ENCODE data around the gene CYSLTR2.
A peak's percentile ranks its signal among the peaks of the same experiment; 100 is the strongest.
"Not testable (repeated sequence)": the region's sequence is repeated elsewhere in the genome, so short reads cannot be mapped to it uniquely, and the experiment has no call there.

Gene CYSLTR2

DNA sequence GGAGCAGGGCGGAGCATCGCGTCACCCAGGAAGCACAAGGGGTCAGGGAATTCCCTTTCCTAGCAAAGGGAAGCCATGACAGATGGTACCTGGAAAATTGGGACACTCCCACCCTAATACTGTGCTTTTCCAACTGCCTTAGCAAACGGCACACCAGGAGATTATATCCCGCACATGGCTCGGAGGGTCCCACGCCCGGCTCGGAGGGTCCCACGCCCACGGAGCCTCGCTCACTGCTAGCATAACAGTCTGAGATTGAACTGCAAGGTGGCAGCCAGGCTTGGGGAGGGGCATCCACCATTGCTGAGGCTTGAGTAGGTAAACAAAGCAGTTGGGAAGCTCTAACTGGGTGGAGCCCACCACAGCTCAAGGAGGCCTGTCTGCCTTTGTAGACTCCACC is 42.9 kb downstream of the CYSLTR2 start:
- DNase-seq: not testable (repeated sequence)

DNA sequence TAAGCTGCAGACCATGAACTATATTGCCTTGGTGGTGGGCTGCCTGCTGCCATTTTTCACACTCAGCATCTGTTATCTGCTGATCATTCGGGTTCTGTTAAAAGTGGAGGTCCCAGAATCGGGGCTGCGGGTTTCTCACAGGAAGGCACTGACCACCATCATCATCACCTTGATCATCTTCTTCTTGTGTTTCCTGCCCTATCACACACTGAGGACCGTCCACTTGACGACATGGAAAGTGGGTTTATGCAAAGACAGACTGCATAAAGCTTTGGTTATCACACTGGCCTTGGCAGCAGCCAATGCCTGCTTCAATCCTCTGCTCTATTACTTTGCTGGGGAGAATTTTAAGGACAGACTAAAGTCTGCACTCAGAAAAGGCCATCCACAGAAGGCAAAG is 53.7 kb downstream of the CYSLTR2 start:
- DNase-seq: no peak

DNA sequence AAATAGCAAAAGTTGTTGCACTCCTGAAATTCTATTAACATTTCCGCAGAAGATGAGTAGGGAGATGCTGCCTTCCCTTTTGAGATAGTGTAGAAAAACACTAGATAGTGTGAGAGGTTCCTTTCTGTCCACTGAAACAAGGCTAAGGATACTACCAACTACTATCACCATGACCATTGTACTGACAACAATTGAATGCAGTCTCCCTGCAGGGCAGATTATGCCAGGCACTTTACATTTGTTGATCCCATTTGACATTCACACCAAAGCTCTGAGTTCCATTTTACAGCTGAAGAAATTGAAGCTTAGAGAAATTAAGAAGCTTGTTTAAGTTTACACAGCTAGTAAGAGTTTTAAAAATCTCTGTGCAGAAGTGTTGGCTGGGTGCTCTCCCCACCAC is 55.0 kb downstream of the CYSLTR2 start:
- no peak for DNase-seq

DNA sequence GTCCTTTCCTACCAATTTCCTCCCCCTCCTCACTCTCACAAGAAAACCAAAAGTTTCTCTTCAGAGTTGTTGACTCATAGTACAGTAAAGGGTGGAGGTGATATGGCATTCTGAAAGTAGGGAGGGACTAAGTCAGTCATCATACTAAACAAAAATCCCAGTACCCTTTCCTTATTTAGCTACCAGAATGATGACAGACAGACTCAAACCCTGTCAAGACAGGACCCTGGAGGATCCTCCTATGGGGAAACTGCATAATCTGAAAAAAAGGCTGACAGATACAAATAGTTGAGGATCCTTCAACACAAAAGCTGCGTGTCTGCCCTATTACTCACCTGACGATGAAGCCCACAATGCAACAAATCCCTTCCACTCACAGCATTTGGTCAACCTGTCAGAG is 55.5 kb downstream of the CYSLTR2 start:
- DNase-seq: no peak

DNA sequence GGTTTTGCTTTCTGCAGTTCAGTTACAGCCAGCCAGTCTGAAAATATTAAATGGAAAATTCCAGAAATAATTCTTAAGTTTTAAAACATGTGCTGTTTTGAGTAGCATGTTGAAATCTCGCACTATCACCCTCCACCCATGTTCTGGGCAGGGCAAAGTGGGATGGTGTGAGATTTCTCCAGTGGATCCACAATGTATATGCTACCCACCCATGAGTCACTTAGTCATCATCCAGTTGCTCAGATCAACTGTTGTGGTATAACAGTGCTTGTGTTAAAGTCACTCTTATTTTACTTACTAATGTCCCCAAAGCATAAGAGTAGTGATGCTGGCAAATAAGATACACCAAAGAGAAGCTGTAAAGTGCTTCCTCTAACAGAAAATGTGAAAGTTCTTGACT is 56.4 kb downstream of the CYSLTR2 start:
- no peak for DNase-seq

DNA sequence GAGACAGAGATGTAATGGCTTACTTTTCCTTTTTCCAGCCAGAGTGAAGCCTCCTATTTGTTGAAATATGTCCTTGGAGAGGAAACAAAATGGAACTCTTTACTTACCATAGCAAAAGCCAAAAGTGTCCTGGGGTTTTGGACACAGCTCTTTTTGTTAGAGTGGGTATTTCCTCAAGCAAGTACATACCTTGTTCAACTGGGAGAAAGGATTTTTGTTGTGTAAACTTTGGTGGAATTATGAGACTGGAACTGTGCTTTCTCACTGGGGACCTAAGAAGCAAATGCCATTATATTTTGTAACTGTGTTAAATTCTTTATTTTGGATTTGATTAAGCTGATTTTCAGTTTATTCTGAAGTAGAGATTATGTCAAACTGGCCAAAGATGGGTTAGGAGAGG is 58.4 kb downstream of the CYSLTR2 start:
- no peak for DNase-seq

DNA sequence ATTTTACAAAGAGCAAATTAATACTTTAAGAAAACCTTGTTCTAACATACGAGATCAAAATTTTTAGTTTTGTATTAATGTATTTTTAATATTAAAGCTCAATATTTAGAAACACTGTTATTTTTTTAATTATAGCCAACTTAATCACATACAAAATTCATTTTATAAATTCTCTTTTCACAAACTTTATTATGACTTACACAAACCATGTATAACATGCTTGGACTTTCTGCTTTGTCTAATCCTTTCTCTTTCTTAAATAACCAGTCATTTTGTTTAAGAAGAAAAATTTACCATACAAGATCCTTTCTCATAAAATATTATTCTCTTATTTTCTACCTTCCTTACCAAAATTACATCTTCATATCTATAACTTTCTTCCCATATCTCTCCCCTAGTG is 62.2 kb downstream of the CYSLTR2 start:
- DNase-seq: no peak

DNA sequence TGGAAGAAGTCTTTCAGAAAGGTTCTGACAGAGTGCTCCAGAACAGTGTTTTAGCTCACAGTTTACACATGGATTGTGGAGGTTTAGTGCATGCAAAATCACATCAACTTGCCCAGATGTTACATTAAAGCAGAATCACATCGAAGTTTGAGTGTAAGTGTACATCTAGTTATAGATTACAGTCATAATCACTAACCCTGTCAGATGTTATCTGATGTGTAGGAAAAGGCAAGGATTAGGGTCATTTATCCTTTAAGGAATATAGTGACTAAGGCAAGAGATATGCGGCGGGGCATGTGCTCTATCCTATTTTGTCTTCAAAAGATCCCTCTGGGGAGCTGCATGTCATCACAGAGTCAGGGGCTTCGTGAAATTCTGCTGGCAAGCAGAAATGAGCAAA is 66.9 kb downstream of the CYSLTR2 start:
- no peak for DNase-seq

DNA sequence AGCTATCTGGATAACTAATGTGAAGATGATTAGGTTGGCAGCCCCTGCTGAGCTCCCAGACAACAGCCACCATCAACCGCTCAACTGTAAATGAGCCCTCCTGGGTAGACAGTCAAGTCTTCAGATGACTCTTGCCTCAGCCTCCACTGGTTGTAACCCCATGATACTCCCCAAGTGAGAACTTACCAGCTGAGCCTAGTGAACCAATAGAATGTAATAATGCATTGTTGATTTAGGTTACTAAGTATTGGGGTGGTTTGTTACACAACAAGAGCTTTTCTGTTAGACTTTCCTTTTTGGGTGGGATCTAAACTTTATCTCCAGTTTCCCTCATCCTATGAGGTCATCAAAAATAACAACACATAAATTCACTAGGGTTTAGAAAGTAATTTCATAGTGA is 69.4 kb downstream of the CYSLTR2 start:
- no peak for DNase-seq

DNA sequence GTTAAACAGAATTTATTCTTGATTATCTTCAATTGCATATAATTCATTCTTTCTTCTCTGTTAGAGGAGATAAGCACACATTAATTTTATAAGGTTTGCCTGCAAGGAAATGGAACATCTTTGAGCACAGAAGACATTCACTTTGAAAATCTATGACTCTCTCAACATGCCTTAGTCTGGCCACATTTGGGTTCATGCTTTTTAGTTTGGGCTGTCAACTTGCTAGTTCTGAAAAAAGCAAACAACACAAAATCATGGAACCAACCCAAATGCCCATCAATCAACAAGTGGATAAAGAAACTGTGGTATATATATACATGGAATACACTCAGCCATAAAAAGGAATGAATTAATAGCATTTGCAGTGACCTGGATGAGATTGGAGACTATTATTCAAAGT is 71.5 kb downstream of the CYSLTR2 start:
- no peak for DNase-seq

DNA sequence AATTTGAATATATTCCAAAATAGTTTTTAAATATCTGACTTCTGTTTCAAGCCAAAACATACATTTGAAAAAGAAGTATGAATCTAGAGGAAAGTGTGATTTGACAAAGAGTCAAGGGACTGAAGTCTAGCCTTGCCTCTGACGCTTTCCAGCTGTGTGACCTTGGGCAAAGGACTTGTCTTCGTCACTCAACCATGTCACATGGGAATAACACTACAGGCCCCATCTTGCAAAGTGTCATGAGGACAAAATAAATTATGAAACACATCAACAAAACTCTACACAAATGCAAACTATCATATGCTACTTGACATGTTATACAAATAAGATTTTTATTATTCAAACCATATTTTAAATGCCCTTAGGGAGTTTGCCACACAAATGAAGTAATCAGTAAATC is 73.0 kb downstream of the CYSLTR2 start:
- DNase-seq: no peak

DNA sequence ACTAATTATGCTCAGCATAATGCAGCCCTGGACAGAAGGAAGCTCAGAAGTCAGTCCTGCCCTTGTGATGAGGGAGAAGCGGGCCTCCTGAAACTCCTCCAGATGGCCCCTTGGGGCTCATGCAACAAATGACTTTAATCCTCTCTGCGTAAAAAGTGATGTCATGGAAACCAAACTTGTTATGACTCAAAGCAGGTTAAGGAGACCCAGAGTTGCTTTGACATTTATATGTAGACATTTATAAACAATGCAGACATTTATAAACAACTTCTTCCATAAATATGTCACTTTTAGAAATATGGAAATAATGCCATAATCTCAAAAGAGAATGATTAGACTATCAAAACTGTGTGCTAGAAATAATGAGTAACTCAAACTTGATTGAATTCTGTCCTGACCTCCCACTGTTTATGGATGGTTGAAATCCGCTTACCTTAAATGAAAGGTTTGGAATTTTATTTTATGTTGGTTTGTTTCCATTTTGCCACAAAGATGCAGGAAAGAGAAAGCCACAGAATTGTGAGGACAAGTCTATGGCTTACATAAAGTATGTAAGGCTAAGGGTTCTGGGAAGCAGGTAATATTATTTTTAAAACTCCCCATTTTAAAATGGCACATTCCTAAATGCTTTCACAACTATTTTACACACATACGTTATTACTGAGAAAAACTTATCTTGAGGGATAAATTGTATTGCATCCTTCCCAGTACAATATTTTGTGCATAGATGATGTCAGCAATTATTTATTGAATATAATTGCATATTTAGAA is 73.7 kb downstream of the CYSLTR2 start:
- DNase-seq: no peak

DNA sequence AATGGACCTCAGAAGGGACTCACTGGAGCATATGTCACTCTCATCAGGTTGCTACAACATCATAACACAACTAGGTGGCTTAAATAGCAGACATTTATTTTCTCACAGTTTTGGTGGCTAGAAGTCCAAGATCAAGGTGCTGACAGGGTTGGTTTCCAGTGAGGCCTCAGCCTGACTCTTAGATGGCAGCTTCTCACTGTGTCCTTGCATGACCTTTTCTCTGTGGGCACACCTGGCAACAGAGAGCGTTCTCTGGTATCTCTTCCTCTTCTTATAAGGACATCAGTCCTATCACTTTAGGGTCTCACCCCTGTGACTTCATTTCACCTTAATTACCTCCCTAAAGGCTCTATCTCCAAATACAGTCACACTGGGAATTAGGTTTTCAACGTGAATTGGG is 74.5 kb downstream of the CYSLTR2 start:
- no peak for DNase-seq

DNA sequence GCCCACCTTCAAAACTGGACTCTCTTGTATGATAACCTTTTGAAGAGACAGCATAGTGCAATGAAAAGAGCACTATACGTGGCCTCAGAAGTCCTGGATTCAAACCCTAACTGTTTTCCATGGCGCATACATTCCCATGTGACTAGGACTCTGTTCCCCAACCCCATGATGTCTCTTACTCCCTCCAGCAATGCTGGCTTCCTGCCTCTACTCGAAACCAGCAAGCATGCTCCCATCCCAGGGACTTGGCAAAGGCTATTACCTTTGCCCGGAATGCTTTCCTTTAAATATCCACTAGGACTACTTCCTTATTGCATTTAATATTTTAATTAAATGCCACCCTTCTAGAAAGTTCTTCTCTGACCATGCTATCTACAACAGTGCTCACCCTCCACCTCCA is 75.1 kb downstream of the CYSLTR2 start:
- DNase-seq: no peak

DNA sequence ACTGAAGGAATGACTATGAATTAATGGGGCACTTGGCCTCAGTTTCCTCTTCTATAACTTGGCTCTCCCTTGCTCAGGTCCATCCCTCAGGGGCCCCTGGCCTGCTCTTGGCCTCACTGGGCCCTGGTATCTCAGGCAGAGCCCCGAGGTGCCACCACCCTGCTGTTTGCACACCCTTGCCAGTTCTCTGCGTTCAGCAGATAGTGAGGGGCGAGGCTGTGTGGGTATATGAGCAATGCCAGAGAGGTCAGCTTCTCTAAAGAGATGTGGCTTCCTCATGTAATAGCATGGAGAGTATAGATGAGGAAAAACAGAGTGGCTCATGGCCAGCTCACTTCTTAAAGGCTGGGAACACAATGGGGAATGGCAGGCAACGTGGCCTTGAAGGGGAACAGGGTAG is 76.1 kb downstream of the CYSLTR2 start:
- no peak for DNase-seq

DNA sequence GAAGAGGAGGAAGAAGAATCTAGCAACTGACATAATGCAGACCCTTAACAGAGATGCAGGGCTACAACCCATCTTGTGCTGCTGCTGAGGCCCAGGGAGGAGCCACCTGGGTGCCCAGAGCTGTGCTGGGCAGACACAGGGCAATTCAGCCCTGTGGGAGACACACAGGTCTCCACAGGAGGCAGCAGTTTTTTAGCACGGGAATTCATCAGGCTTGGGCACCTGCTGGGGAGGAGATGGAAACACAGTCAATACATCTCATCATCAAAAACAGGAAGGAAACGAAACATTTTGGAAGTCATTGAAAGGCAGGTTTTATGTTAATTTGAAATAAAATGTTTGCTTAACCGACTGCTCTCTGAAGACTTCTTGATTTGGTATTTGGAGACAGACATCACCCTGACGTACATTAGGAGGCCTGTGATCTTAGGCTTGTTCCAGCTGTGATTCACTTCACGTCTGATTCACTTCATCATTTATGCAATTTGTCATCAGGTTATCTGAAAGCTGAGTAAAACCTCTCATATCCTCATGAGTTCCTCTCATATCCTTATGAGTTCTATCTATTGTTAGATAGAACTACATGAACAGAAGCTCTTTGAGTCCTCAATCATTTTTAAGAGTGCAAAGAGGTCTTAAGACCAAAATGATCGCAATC is 77.4 kb downstream of the CYSLTR2 start:
- peak in 1 of 2 donors; percentile 27 for DNase-seq

DNA sequence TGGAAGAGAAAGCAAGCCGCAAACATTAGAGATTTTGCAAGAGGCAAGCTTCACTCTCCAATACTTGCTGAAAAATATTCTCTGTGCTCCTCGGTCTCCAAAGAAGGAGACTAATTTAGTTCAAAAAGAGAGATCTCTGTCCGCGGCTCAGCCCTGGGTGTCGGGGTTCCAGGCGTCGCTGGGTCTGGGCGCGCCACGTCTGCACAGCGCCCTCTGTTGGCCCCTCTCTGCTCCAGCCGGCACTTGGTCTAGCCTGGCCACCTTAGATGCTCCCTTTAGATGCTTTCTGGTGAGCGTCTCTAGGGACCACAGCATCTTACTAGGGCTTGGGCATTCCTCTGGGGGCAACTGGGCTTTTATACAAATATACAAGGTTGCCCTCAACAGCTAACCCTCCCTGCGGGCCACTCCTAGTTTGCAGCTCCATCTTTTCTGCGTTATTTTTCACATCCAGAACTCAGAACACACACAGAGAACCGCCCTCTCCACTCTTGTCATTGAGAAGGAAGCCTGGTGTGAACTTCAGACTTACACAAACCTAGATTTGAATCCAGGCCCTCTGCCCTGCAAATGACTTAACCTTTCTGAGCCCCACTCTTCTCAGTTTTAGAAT is 78.3 kb downstream of the CYSLTR2 start:
- DNase-seq: peak in 1 of 2 donors; percentile 71

DNA sequence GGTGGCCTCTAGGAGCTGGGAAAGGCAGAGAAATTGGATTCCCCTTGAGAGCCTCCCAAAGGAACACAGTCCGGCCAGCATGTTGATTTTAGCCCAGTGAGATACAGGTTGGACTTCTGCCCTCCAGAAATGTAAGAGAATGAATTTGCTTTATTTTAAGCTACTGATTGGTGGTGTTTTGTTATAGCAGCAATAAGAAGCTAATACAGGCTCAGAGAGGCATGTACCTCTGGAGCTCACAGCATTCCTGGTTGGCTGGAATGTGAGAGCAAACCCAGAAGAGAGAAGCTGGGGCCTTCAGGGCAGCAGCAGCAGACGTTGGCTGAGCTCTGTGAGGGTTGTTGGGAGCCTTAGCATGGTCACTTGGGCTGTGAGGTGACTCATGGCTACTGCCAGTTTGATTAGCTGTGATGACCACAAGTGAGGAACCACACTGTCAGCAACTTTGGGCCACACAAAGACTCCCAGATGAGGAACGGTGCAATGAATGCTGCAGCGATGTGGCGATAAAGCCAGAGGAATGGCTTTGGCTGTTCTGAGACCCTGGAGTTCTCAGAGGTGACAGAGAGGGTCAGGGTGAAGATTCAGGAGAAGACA is 80.1 kb downstream of the CYSLTR2 start:
- no peak for DNase-seq

DNA sequence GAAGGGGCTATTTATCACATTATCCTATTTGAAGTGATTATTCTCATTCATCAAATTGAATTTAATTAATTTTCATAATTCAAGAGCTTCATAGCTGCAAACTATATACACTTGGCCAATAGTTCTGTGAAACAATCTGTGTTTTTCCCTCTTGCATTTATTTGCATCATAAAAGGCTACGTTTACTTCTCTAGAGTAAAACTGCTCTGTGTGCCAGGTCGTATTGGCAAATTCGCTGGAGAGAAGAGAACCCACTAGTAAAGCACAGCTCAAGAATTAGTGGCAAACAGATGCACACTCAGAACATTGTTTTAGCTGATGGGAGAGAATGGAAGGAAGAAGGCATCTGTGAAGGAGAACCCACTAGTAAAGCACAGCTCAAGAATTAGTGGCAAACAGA is 81.8 kb downstream of the CYSLTR2 start:
- DNase-seq: no peak

DNA sequence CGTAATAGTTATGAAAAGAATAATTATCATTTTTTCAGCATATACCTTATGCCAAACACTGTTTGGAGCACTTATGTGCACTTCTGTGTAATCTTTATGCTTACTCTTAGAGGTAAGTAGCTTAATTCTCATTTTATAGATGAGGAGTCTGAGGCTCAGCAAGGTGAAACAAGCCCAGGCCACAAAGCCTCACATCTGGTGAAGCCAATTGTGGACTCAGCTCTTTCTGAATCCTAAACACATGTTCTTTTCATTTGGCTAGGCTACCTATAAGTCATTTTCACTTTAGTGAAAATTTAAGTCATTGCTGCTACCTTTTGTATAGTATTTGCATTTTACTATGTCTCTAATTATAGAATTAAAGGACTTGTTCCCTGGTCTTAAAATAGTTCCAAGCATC is 84.0 kb downstream of the CYSLTR2 start:
- DNase-seq: no peak

DNA sequence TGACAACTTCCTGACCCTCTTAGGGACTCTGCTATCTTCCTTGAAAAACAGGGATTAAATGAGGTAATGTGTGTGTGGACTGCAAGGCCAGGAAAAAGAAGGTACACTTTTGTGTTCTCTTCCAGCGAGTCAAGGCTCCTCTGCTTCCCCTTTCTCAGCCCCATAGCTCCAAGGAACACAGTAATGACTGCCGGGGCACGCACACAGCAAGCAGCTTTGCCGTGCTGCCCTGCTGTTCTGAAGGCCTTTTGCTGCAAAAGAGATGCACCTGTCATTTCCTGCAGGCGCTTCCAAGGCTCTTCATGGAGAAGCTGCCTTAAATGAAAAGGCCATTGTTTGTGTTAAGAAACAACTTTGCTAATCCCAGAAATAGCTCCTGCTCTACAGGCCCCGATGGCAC is 84.6 kb downstream of the CYSLTR2 start:
- no peak for DNase-seq

DNA sequence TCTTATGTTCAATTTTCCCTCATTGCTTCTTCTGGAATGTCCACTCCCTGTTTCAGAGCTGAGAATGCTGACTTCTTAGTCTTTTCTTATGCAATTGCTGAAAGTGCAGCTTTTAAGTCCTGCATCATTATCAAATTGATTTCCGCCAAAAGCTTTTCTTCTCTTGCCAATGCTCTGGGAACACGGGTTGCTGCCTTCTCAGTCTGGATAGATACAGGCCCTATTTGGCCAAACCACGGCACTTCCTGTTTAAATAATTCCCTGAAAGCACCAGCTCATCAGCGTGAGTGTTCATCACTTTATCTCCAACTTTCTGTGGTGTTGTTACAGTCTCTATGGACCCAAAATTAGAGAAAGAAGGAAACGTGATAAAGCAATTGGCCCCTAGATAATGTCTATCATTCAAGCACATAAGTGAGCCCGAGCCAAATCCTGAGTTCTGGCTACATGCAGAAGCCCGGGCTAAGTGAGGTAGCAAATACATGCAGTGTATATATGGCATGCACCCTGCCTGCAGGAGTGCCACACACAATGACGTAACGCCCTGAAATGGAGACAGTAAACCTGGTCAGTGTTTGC is 85.7 kb downstream of the CYSLTR2 start:
- DNase-seq: no peak

DNA sequence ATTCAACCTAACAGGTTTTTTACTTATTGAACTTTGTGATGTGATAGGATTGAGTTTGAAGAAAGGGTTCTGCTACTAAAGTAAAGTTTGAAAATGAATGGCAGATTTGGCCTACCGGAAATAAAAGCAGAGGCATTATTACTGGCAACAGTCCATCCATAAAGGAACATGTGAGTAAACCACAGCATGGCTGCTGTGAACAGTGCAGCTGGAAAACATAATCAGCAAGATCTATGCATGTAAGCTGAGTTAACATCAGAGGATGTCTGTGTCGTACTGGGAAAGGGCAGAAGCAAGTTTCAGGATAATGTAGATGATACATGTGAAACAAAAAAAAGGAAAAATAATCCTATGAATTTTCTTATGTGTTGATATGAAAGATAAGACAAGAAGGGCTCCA is 87.6 kb downstream of the CYSLTR2 start:
- peak in 1 of 2 donors; percentile 12 for DNase-seq

DNA sequence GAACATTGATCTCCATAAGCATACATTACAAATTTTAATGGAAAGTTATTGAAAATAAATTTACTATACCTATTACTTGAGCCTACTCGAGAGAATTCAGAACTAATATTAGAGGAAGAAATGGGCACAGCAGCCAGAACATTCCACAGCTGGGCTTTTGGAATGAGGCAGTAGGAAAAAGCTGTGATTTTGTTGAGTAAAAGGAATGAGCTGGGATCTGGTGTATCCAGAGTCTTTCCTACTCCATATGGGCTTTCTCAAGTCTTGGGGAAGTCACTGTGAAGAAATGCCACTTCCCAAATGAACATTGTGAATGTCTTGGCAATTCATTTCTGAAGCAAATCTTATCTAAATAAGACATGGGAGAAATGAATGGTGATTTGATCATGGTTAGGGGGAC is 93.1 kb downstream of the CYSLTR2 start:
- DNase-seq: no peak
